HepG2 (cell line): ENCODE data around the gene LRRFIP2. TPM values are rescaled to one million over a fixed set of nuclear protein-coding genes. Genes with fewer than 3 reads are reported as not detected.

Experiments used
- ATAC-seq: fragments of 200-7000 bp; cut with Tn5 transposase; 3 replicates; pipeline ENCODE4 v1.9.1; 2020; ENCODE audit warnings: mild to moderate bottlenecking, moderate library complexity
- BruUV-seq: library from RNA; stranded (reverse); fragments of 400-500 nt; replicated peaks from 2 replicates; lab custom pipeline; 2021; lab: Mats Ljungman, UMichigan
- CTCF ChIA-PET: fragments of 300-600 bp; formaldehyde crosslinking; extraction: SDS; loops from one replicate; lab custom pipeline; 2021; ENCODE audit warnings: low total read pairs, inconsistent platforms, low intra/inter-chr PET ratio; lab: Yijun Ruan, JAX
- POLR2A ChIA-PET: fragments of 350-600 bp; sonication (Branson Sonifier 250); formaldehyde crosslinking; loops from one replicate; lab custom pipeline; 2020; ENCODE audit warnings: antibody characterized with exemption, inconsistent platforms; lab: Yijun Ruan, JAX
- DNase-seq: peaks from one replicate; pipeline ENCODE4 v3.0.0-alpha.2; 2015; ENCODE audit warnings: low spot score
- FAIRE-seq: peaks from 3 replicates; lab custom pipeline; 2011; peaks lifted over from hg19 to GRCh38; lab: Jason Lieb, UNC
- H2AFZ ChIP-seq: one replicate; pipeline ENCODE4 v1.6.1; 2011; ENCODE audit warnings: low read length, inconsistent platforms
- H3K27ac ChIP-seq: fragments of 300-600 bp; 3 replicates; pipeline ENCODE4 v1.8.0; 2011; ENCODE audit warnings: mixed run types, mild to moderate bottlenecking, mixed read lengths, low read length, inconsistent platforms; ENCODE audit not compliant: insufficient read depth; ENCODE audit errors: extremely low read length
- H3K27me3 ChIP-seq, 2 experiments: fragments of 200-600 bp in 1 of 2; 2 replicates in 1 of 2; 3 replicates in 1 of 2; pipeline versions ENCODE4 v1.6.0 to v1.8.0; 2011; ENCODE audit warnings: low read length in 2 of 2, mild to moderate bottlenecking in 2 of 2, moderate library complexity in 2 of 2, inconsistent platforms in 1 of 2; ENCODE audit not compliant: insufficient read depth in 2 of 2, control insufficient read depth in 1 of 2
- H3K36me3 ChIP-seq, 2 experiments: fragments of 200-600 bp in 1 of 2; replicated peaks in 1 of 2; 2 replicates in 1 of 2; 3 replicates in 1 of 2; pipeline versions ENCODE4 v1.5.1 to v1.8.0; 2011; ENCODE audit warnings: low read length in 2 of 2, inconsistent platforms in 1 of 2; ENCODE audit not compliant: insufficient read depth in 2 of 2, control insufficient read depth in 1 of 2
- H3K4me1 ChIP-seq: 2 replicates; pipeline ENCODE4 v1.5.1; 2012; ENCODE audit warnings: low read length, inconsistent platforms; ENCODE audit not compliant: insufficient read depth
- H3K4me2 ChIP-seq: 2 replicates; pipeline ENCODE4 v1.6.0; 2011; ENCODE audit warnings: low read depth, low read length, inconsistent platforms
- H3K4me3 ChIP-seq, 3 experiments: fragments of 200-600 bp in 1 of 3; sonication (generic), shearing (Covaris generic) in 1 of 3; replicated peaks in 1 of 3; 2 replicates each; pipeline ENCODE4 v1.5.1; 2011 to 2016; ENCODE audit warnings: low read length in 3 of 3, inconsistent platforms in 2 of 3, low read depth in 2 of 3, mild to moderate bottlenecking in 2 of 3, control low read depth in 1 of 3, mixed read lengths in 1 of 3; ENCODE audit not compliant: insufficient read depth in 1 of 3
- H3K79me2 ChIP-seq: one replicate; pipeline ENCODE4 v1.6.1; 2011; ENCODE audit warnings: low read length, inconsistent platforms; ENCODE audit not compliant: insufficient read depth
- H3K9ac ChIP-seq: 2 replicates; pipeline ENCODE4 v1.6.0; 2011; ENCODE audit warnings: mild to moderate bottlenecking, low read depth, low read length, inconsistent platforms; ENCODE audit not compliant: insufficient read depth
- H3K9me3 ChIP-seq: 2 replicates; pipeline ENCODE4 v1.5.1; 2012; ENCODE audit warnings: mild to moderate bottlenecking, low read length
- H4K20me1 ChIP-seq: 2 replicates; pipeline ENCODE4 v1.6.0; 2011; ENCODE audit warnings: inconsistent platforms, mild to moderate bottlenecking, low read length, moderate library complexity; ENCODE audit not compliant: insufficient read depth
- CEBPB ChIP-seq: IDR thresholded peaks from 2 replicates; pipeline ENCODE4 v1.6.1; 2011; ENCODE audit warnings: low read depth, low read length, improper control_type of control experiment, borderline replicate concordance
- CTCF ChIP-seq: sonication (generic); formaldehyde crosslinking; IDR thresholded peaks from 2 replicates; pipeline ENCODE4 v1.5.0; 2020; ENCODE audit warnings: mild to moderate bottlenecking, missing genetic modification reagents, moderate library complexity
- FOXK1 ChIP-seq: sonication (generic); formaldehyde crosslinking; IDR thresholded peaks from 2 replicates; pipeline ENCODE4 v1.4.0; 2020; ENCODE audit warnings: low read depth, missing genetic modification reagents, borderline replicate concordance
- GABPA ChIP-seq, 2 experiments: IDR thresholded peaks; 2 replicates each; pipeline ENCODE4 v1.6.1; 2011 to 2016; ENCODE audit warnings: low read depth in 2 of 2, low read length in 1 of 2, missing biosample characterization in 1 of 2, missing genetic modification characterization in 1 of 2
- HOXA9 ChIP-seq: sonication (generic); formaldehyde crosslinking; IDR thresholded peaks from 2 replicates; pipeline ENCODE4 v1.8.1; 2022; ENCODE audit warnings: missing genetic modification reagents, mild to moderate bottlenecking, moderate library complexity, borderline replicate concordance
- MAX ChIP-seq: IDR thresholded peaks from 2 replicates; pipeline ENCODE4 v1.6.1; 2012; ENCODE audit warnings: inconsistent platforms
- RBAK ChIP-seq: sonication (generic); formaldehyde crosslinking; IDR thresholded peaks from 2 replicates; pipeline ENCODE4 v1.5.1; 2020; ENCODE audit warnings: mild to moderate bottlenecking, missing genetic modification reagents
- RBM22 ChIP-seq: fragments of 200-400 bp; formaldehyde crosslinking; optimal IDR thresholded peaks from 2 replicates; pipeline ENCODE3; 2017; ENCODE audit warnings: mild to moderate bottlenecking, low read length, moderate library complexity
- REST ChIP-seq, 2 experiments: IDR thresholded peaks; 2 replicates each; pipeline ENCODE4 v1.6.1; 2011 to 2012; ENCODE audit warnings: low read length in 2 of 2, borderline replicate concordance in 1 of 2, low read depth in 1 of 2, mild to moderate bottlenecking in 1 of 2, moderate library complexity in 1 of 2
- SMAD9 ChIP-seq: sonication (generic); formaldehyde crosslinking; IDR thresholded peaks from 2 replicates; pipeline ENCODE4 v1.5.1; 2020; ENCODE audit warnings: mild to moderate bottlenecking, missing genetic modification reagents
- SNRNP70 ChIP-seq: fragments of 200-400 bp; formaldehyde crosslinking; IDR thresholded peaks from 2 replicates; pipeline ENCODE4 v1.6.1; 2017; ENCODE audit warnings: mild to moderate bottlenecking, low read depth, low read length, moderate library complexity
- TRIM22 ChIP-seq: fragments of 450-650 bp; IDR thresholded peaks from 2 replicates; pipeline ENCODE4 v1.6.1; 2017
- ZBTB26 ChIP-seq: IDR thresholded peaks from 2 replicates; pipeline ENCODE4 v1.6.1; 2016; ENCODE audit warnings: missing compliant biosample characterization, missing genetic modification reagents, borderline replicate concordance
- ZKSCAN1 ChIP-seq: fragments of 150-350 bp; IDR thresholded peaks from 2 replicates; pipeline ENCODE4 v1.6.1; 2014; ENCODE audit warnings: low read length
- ZNF326 ChIP-seq: sonication (generic); formaldehyde crosslinking; IDR thresholded peaks from 2 replicates; pipeline ENCODE4 v1.4.0; 2020; ENCODE audit warnings: missing genetic modification reagents, borderline replicate concordance
- WGBS: methylation state at CpG from one replicate; pipeline ENCODE4 v1.1.6; 2017; ENCODE audit warnings: low lambda C conversion rate; 5-methylcytosine and 5-hydroxymethylcytosine counted together
- in situ Hi-C: cut with HindIII; loops from 2 replicates; pipeline ENCODE4 v1.10.0; 2017; ENCODE audit warnings: low pct_unique_long_range_greater_than_20kb; ENCODE audit not compliant: extremely low pct_ligation_motif_present
- intact Hi-C: fragments of 100-400 bp; cut with micrococcal nuclease; formaldehyde crosslinking; loops from one replicate; pipeline ENCODE4 v1.10.0; 2022; ENCODE audit not compliant: unreplicated experiment
- polyA plus RNA-seq, 8 experiments: library from polyadenylated mRNA; depleted of rRNA in 3 of 8; stranded (reverse) in 7 of 8; unstranded in 1 of 8; fragments of >200 nt; fragmentation: Illumina TruSeq in 4 of 8; extraction: Trizol in 4 of 8; gene quantifications; 2 replicates each; pipeline versions ENCODE4 v1.2.1 to v1.2.3, GENCODE V29; 2011 to 2016; ENCODE audit warnings: low read depth in 4 of 8, missing spikeins in 1 of 8, mixed read lengths in 1 of 8; ENCODE audit not compliant: insufficient read depth in 1 of 8
- total RNA-seq, 5 experiments: library from RNA; depleted of rRNA; stranded (reverse); fragments of >200 nt; fragmentation: Illumina TruSeq; extraction: Trizol; gene quantifications; 2 replicates each; pipeline ENCODE4 v1.2.3, GENCODE V29; 2016; ENCODE audit warnings: low read depth in 1 of 5

Gene LRRFIP2
- total and polyA plus RNA-seq, 2 of the 13 experiments (the other 11 are each of a cell fraction or from before 2014, with no cell fraction given): 13.5 to 32.2 TPM

- TF ChIP-seq REST (IDR thresholded peaks at IDR 0.05; ENCODE audit: borderline replicate concordance in 1 of 2, low read depth in 1 of 2, low read length in 2 of 2) (no peak), CEBPB (no peak)
Observed at GRCh38 chr3:37200141-37200540, 25.8 kb upstream of the LRRFIP2 start (continued).

- ATAC-seq: no peak
- H3K79me2 ChIP-seq: no peaks in the 10 kb centered on the region
- no peak for TF ChIP-seq CTCF
- no peak for TF ChIP-seq SMAD9 (CRISPR knock-in tag)
- no peak for TF ChIP-seq RBAK (CRISPR knock-in tag)
- TF ChIP-seq ZBTB26: no peak
- TF ChIP-seq ZNF326: no peak
- TF ChIP-seq MAX: no peak
- no peak for TF ChIP-seq GABPA (IDR thresholded peaks at IDR 0.05; ENCODE audit: low read depth, low read length)
- TF ChIP-seq GABPA (CRISPR knock-in tag; IDR thresholded peaks at IDR 0.05; ENCODE audit: low read depth): no peak
- TF ChIP-seq TRIM22: no peak
- TF ChIP-seq RBM22: no peak
- no peak for TF ChIP-seq HOXA9 (CRISPR knock-in tag)
- no peak for TF ChIP-seq ZKSCAN1
- no peak for TF ChIP-seq SNRNP70
- no peak for TF ChIP-seq FOXK1 (CRISPR knock-in tag)
- TF ChIP-seq, all 625 proteins: peak for 0
- DNase-seq: no peak
- WGBS: 36% methylated on average over 2 of the region's 2 CpGs
- no peak overlapping the region for H3K27ac ChIP-seq
- peaks cover 3 to 4% of the 10 kb centered on the region in 2 experiments; a peak in 2 of 5 replicates for H3K27me3 ChIP-seq
- no peak overlapping the region for H2AFZ ChIP-seq
- H3K4me2 ChIP-seq: no peak overlapping the region
- H3K4me1 ChIP-seq: peaks cover 17% of the 10 kb centered on the region; the same call in 1 of the 2 replicates
- FAIRE-seq: no peak
- no peak overlapping the region for H3K9ac ChIP-seq
- H4K20me1 ChIP-seq: no peaks in the 10 kb centered on the region
- no TSS peak for BruUV-seq
- intact Hi-C loops: no loop called here
- no peaks in the 10 kb centered on the region for H3K36me3 ChIP-seq
- in situ Hi-C loops: no loop called here
- POLR2A ChIA-PET: no interaction called here
- H3K4me3 ChIP-seq: no peak overlapping the region
- H3K9me3 ChIP-seq: no peaks in the 10 kb centered on the region
- CTCF ChIA-PET: no interaction called here
Observed at GRCh38 chr3:37198996-37199395, 24.6 kb upstream of the LRRFIP2 start.
